KMS-11 (cell line): ENCODE measurements around the gene SORCS1.
A peak's percentile ranks its signal among the peaks of the same experiment; 100 is the strongest.

ENCODE experiments used
- H2AFZ ChIP-seq: fragments of 200-600 bp; sonication (generic); 2 replicates; pipeline ENCODE4 v1.6.1; 2016; ENCODE audit warnings: antibody characterized with exemption, mixed run types, low read depth
- H3K27ac ChIP-seq: fragments of 200-600 bp; sonication (generic); 2 replicates; pipeline ENCODE4 v1.6.1; 2016; ENCODE audit warnings: mild to moderate bottlenecking, mixed run types
- H3K27me3 ChIP-seq: fragments of 200-600 bp; sonication (generic); 2 replicates; pipeline ENCODE4 v1.6.1; 2017; ENCODE audit warnings: mild to moderate bottlenecking, low read depth, mixed run types, moderate library complexity; ENCODE audit not compliant: insufficient read depth
- H3K36me3 ChIP-seq: fragments of 200-600 bp; sonication (generic); 2 replicates; pipeline ENCODE4 v1.6.1; 2017; ENCODE audit warnings: mild to moderate bottlenecking, mixed run types; ENCODE audit not compliant: insufficient read depth
- H3K4me1 ChIP-seq: fragments of 200-600 bp; sonication (generic); 2 replicates; pipeline ENCODE4 v1.6.1; 2016; ENCODE audit warnings: mild to moderate bottlenecking, low read depth, mixed run types; ENCODE audit not compliant: poor library complexity, severe bottlenecking
- H3K4me2 ChIP-seq: fragments of 200-600 bp; sonication (generic); 2 replicates; pipeline ENCODE4 v1.7.0; 2016; ENCODE audit warnings: mild to moderate bottlenecking, mixed run types
- H3K4me3 ChIP-seq: fragments of 200-600 bp; sonication (generic); IDR thresholded peaks from 2 replicates; pipeline ENCODE4 v1.6.1; 2017; ENCODE audit warnings: low read depth, low read length, mixed read lengths; ENCODE audit not compliant: insufficient read depth
- H3K79me2 ChIP-seq: fragments of 200-600 bp; sonication (generic); 2 replicates; pipeline ENCODE4 v1.6.1; 2016; ENCODE audit warnings: low read depth, mixed run types; ENCODE audit not compliant: insufficient read depth
- H3K9ac ChIP-seq: fragments of 200-600 bp; sonication (generic); 2 replicates; pipeline ENCODE4 v1.6.1; 2016; ENCODE audit warnings: mild to moderate bottlenecking, mixed run types
- H4K20me1 ChIP-seq: fragments of 200-600 bp; sonication (generic); 2 replicates; pipeline ENCODE4 v1.6.1; 2016; ENCODE audit warnings: mild to moderate bottlenecking, mixed run types; ENCODE audit not compliant: insufficient read depth
- CTCF ChIP-seq: fragments of 200-600 bp; sonication (generic); conservative IDR thresholded peaks from 2 replicates; pipeline ENCODE4 v1.6.1; 2017; ENCODE audit warnings: low read depth, mild to moderate bottlenecking, antibody characterized with exemption, low read length, moderate library complexity, mixed read lengths

The SORCS1 gene

DNA sequence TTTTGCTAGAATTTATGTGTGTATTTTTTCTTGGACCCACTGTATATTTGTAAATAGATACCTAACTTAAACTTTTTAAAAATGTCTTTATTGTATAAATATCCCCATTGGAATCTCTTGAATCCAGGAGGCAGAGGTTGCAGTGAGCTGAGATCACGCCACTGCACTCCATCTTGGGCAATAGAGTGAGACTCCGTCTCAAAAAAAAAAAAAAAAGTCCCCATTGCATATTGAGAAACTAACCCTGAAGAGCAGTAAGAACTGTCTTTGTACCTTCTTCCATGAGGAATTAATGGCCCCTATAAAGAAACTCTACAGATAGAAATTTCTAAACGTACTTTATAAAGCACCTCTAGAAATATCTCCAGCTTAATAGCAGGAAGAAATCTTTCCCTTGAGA lies 504.0 kb downstream of the SORCS1 start:
- Histone ChIP-seq H3K27me3 (no peaks in the 10 kb centered on the region), H3K4me2 (0 out of 2 replicates have a peak overlapping the region, but pooled peaks have one; percentile 11), H3K27ac (no peak overlapping the region), H3K79me2 (no peaks in the 10 kb centered on the region), H3K4me1 (no peaks in the 10 kb centered on the region), H3K36me3 (no peaks in the 10 kb centered on the region), H3K4me3 (no peak overlapping the region), H3K9ac (no peak overlapping the region), H2AFZ (peak overlapping the region; percentile 23; the same call in 1 of the 2 replicates), H4K20me1 (no peaks in the 10 kb centered on the region)
- TF ChIP-seq CTCF, result no peak

GRCh38 chr10:106655636-106656035 lies 508.9 kb downstream of the SORCS1 start:
- H3K36me3 ChIP-seq, result no peaks in the 10 kb centered on the region
- no peak overlapping the region for H3K4me3 ChIP-seq
- no peak for TF ChIP-seq CTCF
- H3K9ac ChIP-seq, result no peak overlapping the region
- peaks cover 10% of the 10 kb centered on the region for H3K4me1 ChIP-seq
- H3K27ac ChIP-seq, result no peak overlapping the region
- H3K79me2 ChIP-seq, result no peaks in the 10 kb centered on the region
- no peaks in the 10 kb centered on the region for H4K20me1 ChIP-seq
- H2AFZ ChIP-seq, result no peak overlapping the region
- no peak overlapping the region for H3K4me2 ChIP-seq
- H3K27me3 ChIP-seq, result no peaks in the 10 kb centered on the region

DNA sequence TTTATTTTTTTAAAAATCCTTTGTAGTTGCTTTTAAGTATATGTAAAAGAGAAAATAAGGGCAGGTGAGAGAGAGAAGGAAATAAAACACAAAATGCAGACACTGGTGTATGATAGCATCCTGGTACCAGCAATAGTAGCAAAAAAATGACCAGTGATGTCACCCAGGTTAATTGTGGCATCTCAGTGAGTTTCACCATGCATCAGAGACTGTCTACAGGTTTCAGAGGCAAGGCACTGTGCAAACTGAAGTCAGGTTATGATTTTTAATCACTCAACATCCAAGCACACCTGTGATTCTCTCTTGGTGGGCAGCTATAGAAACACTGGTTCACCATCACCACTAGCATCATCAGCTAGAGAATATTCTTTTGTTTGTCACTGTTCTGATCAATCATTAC lies 509.3 kb downstream of the SORCS1 start:
- H3K79me2 ChIP-seq, result no peaks in the 10 kb centered on the region
- H3K4me1 ChIP-seq, result peaks cover 10% of the 10 kb centered on the region
- TF ChIP-seq CTCF, result no peak
- H3K36me3 ChIP-seq, result no peaks in the 10 kb centered on the region
- no peaks in the 10 kb centered on the region for H4K20me1 ChIP-seq
- H3K4me2 ChIP-seq, result no peak overlapping the region
- no peaks in the 10 kb centered on the region for H3K27me3 ChIP-seq
- H3K27ac ChIP-seq, result no peak overlapping the region
- no peak overlapping the region for H3K9ac ChIP-seq
- H2AFZ ChIP-seq, result no peak overlapping the region
- H3K4me3 ChIP-seq, result no peak overlapping the region

GRCh38 chr10:106652279-106652678 lies 512.2 kb downstream of the SORCS1 start:
- Histone ChIP-seq H3K4me2 (no peak overlapping the region), H3K9ac (no peak overlapping the region), H4K20me1 (no peaks in the 10 kb centered on the region), H3K4me1 (peaks cover 10% of the 10 kb centered on the region), H3K4me3 (no peak overlapping the region), H3K27me3 (no peaks in the 10 kb centered on the region), H3K27ac (no peak overlapping the region), H2AFZ (no peak overlapping the region), H3K79me2 (no peaks in the 10 kb centered on the region), H3K36me3 (no peaks in the 10 kb centered on the region)
- no peak for TF ChIP-seq CTCF
